Panc1 (cell line): ENCODE data around the gene KMT5C. TPM values are rescaled to one million over a fixed set of nuclear protein-coding genes. Genes with fewer than 3 reads are reported as not detected.

ENCODE experiments used
- ATAC-seq: fragments of 200-7000 bp; cut with Tn5 transposase; 2 replicates; pipeline ENCODE4 v1.9.1; 2020; ENCODE audit warnings: mild to moderate bottlenecking, moderate library complexity
- BruUV-seq: library from RNA; stranded (reverse); fragments of 400-500 nt; replicated peaks from 2 replicates; lab custom pipeline; 2021; lab: Mats Ljungman, UMichigan
- CTCF ChIA-PET: fragments of 300-600 bp; sonication (Branson Sonifier 250); formaldehyde crosslinking; loops from one replicate; lab custom pipeline; 2022; ENCODE audit warnings: antibody characterized with exemption; lab: Charles Lee
- POLR2A ChIA-PET: fragments of 300-600 bp; sonication (Branson Sonifier 250); formaldehyde crosslinking; loops from one replicate; lab custom pipeline; 2022; ENCODE audit warnings: antibody characterized with exemption; lab: Charles Lee
- DNase-seq: peaks from one replicate; pipeline ENCODE4 v3.0.0-alpha.2; 2010; ENCODE audit warnings: low read depth, low spot score
- H3K27ac ChIP-seq: 2 replicates; pipeline ENCODE4 v1.5.1; 2011; ENCODE audit warnings: mild to moderate bottlenecking, low read length, inconsistent platforms
- H3K27me3 ChIP-seq: fragments of 200-500 bp; sonication (Bioruptor generic); 2 replicates; pipeline ENCODE4 v1.6.0; 2014; ENCODE audit warnings: low read length, inconsistent platforms; ENCODE audit not compliant: control insufficient read depth, insufficient read depth
- H3K36me3 ChIP-seq: fragments of 200-500 bp; sonication (Bioruptor generic); 2 replicates; pipeline ENCODE4 v1.5.1; 2014; ENCODE audit warnings: inconsistent platforms, mild to moderate bottlenecking, low read length, moderate library complexity; ENCODE audit not compliant: control insufficient read depth, insufficient read depth
- H3K4me1 ChIP-seq: 2 replicates; pipeline ENCODE4 v1.5.1; 2011; ENCODE audit warnings: inconsistent platforms, mild to moderate bottlenecking, low read length, moderate library complexity; ENCODE audit not compliant: control insufficient read depth, insufficient read depth
- H3K4me3 ChIP-seq, 2 experiments: 2 replicates each; pipeline ENCODE4 v1.5.1; 2011 to 2012; ENCODE audit warnings: low read depth in 2 of 2, low read length in 2 of 2, mild to moderate bottlenecking in 2 of 2, inconsistent platforms in 1 of 2, moderate library complexity in 1 of 2
- H3K9me3 ChIP-seq: fragments of 200-500 bp; sonication (Bioruptor generic); 2 replicates; pipeline ENCODE4 v1.5.1; 2014; ENCODE audit warnings: low read depth, mild to moderate bottlenecking, inconsistent platforms, low read length, moderate library complexity; ENCODE audit not compliant: control insufficient read depth, insufficient read depth
- CTCF ChIP-seq: fragments of 450-650 bp; IDR thresholded peaks from 2 replicates; pipeline ENCODE4 v1.5.1; 2017; ENCODE audit warnings: mild to moderate bottlenecking
- POLR2AphosphoS5 ChIP-seq: IDR thresholded peaks from 2 replicates; pipeline ENCODE4 v1.6.1; 2012; ENCODE audit warnings: mild to moderate bottlenecking, low read depth, low read length, moderate library complexity
- SIN3A ChIP-seq: IDR thresholded peaks from 2 replicates; pipeline ENCODE4 v1.6.1; 2012; ENCODE audit warnings: low read depth, mild to moderate bottlenecking, low read length, moderate library complexity, borderline replicate concordance; ENCODE audit not compliant: insufficient read depth
- TCF7L2 ChIP-seq: IDR thresholded peaks from 2 replicates; pipeline ENCODE4 v1.6.1; 2011; ENCODE audit warnings: mild to moderate bottlenecking, low read depth, low read length, inconsistent platforms
- in situ Hi-C: cut with HindIII; loops from 2 replicates; pipeline ENCODE4 v1.10.0; 2016; ENCODE audit warnings: low sequenced_read_pairs, low pct_unique_long_range_greater_than_20kb
- intact Hi-C: fragments of 100-400 bp; cut with micrococcal nuclease; formaldehyde crosslinking; loops from one replicate; pipeline ENCODE4 v1.10.0; 2022; ENCODE audit not compliant: unreplicated experiment
- total RNA-seq: library from RNA; stranded (reverse); gene quantifications from one replicate; pipeline ENCODE4 v1.2.1, GENCODE V29; 2021; ENCODE audit not compliant: unreplicated experiment
- TF ChIP-seq, protein P1 (sequence below), 2 experiments: IDR thresholded peaks; 2 replicates each; pipeline ENCODE4 v1.6.1; 2011 to 2012; ENCODE audit warnings: low read depth in 2 of 2, control low read depth in 1 of 2, low read length in 1 of 2, mild to moderate bottlenecking in 1 of 2, moderate library complexity in 1 of 2; ENCODE audit not compliant: insufficient read depth in 1 of 2

Gene KMT5C
- total RNA-seq, 1 experiment from 2014 or later, result 30.6 TPM

DNA sequence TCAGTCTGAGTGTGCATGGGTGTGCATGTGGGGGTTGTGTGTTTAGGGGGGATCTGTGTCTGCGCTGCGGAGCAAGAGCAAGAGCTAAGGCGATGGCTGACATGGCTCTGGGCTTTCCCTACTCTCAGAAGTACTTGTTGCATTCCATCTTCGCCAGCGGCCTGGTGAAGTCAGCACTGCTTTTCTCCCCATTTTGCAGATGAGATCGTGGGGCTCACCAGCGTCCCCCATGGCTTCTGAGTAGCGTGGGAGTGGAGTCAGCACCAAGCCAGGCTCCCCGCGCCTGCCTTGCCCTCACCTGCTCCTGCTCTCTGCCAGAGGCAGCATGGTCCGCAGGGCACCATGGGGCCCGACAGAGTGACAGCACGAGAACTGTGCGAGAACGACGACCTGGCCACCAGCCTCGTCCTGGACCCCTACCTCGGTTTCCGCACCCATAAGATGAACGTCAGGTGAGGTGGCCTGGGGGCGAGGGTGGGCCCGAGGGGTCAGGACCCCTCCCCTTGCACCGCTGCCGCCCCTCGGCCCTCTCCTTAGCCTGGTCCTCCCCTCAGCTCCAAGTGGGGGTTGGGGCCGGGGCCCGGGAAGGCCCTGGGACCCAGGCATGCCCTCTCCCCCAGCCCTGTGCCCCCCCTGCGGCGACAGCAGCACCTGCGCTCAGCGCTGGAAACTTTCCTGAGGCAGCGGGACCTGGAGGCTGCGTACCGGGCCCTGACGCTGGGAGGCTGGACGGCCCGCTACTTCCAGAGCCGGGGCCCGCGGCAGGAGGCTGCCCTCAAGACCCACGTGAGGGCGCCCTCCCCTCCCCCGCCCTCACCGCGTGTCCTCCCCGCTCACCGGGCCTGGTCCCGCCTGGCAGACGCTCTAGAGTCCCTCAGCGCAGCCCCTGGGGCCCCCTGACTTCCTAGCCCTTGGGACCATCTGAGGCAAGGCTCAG, 2.2 kb downstream of the KMT5C start:
- CTCF ChIA-PET, result interaction anchor here (0.5 to 0.7 kb wide), 2 partner anchors 23 to 94 kb away, joined by 5 to 9 read pairs; no protein-coding TSS in a partner anchor
- in situ Hi-C loops (no loop called here), intact Hi-C loops (no loop called here)
- ATAC-seq (no peak), DNase-seq (no peak)
- Histone ChIP-seq H3K36me3 (no peaks in the 10 kb centered on the region), H3K9me3 (no peaks in the 10 kb centered on the region), H3K27me3 (no peaks in the 10 kb centered on the region), H3K4me3 (peak overlapping the region in 1 of 2 experiments; percentile 29; a peak in 2 of 4 replicates), H3K4me1 (peaks cover 16% of the 10 kb centered on the region), H3K27ac (no peak overlapping the region)
- TF ChIP-seq CTCF (no peak), TCF7L2 (no peak), SIN3A (no peak), POLR2AphosphoS5 (no peak)
- TF ChIP-seq, protein P1, sequence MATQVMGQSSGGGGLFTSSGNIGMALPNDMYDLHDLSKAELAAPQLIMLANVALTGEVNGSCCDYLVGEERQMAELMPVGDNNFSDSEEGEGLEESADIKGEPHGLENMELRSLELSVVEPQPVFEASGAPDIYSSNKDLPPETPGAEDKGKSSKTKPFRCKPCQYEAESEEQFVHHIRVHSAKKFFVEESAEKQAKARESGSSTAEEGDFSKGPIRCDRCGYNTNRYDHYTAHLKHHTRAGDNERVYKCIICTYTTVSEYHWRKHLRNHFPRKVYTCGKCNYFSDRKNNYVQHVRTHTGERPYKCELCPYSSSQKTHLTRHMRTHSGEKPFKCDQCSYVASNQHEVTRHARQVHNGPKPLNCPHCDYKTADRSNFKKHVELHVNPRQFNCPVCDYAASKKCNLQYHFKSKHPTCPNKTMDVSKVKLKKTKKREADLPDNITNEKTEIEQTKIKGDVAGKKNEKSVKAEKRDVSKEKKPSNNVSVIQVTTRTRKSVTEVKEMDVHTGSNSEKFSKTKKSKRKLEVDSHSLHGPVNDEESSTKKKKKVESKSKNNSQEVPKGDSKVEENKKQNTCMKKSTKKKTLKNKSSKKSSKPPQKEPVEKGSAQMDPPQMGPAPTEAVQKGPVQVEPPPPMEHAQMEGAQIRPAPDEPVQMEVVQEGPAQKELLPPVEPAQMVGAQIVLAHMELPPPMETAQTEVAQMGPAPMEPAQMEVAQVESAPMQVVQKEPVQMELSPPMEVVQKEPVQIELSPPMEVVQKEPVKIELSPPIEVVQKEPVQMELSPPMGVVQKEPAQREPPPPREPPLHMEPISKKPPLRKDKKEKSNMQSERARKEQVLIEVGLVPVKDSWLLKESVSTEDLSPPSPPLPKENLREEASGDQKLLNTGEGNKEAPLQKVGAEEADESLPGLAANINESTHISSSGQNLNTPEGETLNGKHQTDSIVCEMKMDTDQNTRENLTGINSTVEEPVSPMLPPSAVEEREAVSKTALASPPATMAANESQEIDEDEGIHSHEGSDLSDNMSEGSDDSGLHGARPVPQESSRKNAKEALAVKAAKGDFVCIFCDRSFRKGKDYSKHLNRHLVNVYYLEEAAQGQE (IDR thresholded peaks at IDR 0.05; ENCODE audit: insufficient read depth in 1 of 2, low read depth in 2 of 2, low read length in 1 of 2), result no peak
- no TSS peak for BruUV-seq
- POLR2A ChIA-PET, result no interaction called here

DNA sequence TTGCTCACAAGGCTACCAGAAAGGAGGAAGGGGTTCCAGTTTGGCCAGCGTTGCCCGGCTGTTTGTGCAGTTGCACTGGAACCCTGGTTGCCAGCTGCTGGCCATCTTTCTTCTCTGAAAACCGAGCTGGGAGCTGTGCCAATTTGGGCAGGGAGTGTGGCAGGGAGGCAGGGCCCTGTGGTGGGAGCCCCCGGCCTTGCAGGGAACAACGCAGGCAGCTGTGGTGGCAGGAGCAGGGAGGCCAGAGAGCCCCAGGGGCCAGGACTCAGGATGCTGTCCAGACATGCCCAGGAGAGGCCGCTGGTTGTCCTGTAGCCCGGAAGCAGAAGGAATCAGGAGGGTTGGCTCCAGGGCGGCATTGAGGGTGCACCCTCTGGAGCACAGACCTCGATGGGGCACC, 4.8 kb downstream of the KMT5C start:
- BruUV-seq, result no TSS peak
- no peak overlapping the region for H3K27ac ChIP-seq
- H3K9me3 ChIP-seq, result no peaks in the 10 kb centered on the region
- CTCF ChIA-PET, result no interaction called here
- intact Hi-C loops (no loop called here), in situ Hi-C loops (no loop called here)
- ATAC-seq (no peak), DNase-seq (no peak)
- POLR2A ChIA-PET, result no interaction called here
- H3K27me3 ChIP-seq, result no peaks in the 10 kb centered on the region
- H3K4me1 ChIP-seq, result peaks cover 20% of the 10 kb centered on the region
- H3K36me3 ChIP-seq, result no peaks in the 10 kb centered on the region
- H3K4me3 ChIP-seq, result no peak overlapping the region
- TF ChIP-seq CTCF (no peak; the same call in 1 of the 2 replicates), POLR2AphosphoS5 (no peak), SIN3A (no peak), TCF7L2 (no peak)
- TF ChIP-seq, protein P1 (IDR thresholded peaks at IDR 0.05; ENCODE audit: insufficient read depth in 1 of 2, low read depth in 2 of 2, low read length in 1 of 2), result no peak
